Measurements from ENCODE around the gene XPO4.
"Not testable (repeated sequence)": the region's sequence is repeated elsewhere in the genome, so short reads cannot be mapped to it uniquely, and the experiment has no call there.

The XPO4 gene

DNA sequence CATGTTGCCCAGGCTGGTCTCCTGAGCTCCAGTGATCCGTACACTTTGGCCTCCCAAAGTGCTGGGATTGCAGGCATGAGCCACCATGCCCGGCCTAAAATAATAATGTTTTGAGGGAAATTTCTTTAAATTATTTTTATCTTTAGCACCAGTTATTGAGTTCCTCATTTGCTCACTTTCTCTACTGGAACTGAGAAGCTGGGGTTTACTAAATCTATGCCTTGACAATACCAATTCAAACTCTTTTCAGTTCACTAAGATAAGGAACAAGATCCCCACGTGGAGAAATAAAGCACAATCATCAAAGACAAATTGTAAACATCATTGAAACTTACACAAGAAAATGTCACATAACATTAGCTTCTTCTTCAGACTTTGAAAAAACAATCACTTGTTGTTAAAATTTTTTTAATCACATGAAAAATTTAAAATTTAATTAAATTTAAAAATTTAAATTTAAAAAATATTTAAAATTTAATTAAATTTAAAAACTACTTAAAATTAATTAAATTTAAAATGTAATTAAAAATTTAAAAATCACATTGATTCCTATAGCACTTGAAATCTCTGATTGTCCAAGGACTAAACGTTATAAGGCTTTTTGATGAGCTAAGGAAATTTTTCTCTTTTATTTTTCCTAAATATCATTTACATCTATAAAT, 25.2 kb upstream of the XPO4 start:
- Histone ChIP-seq H3K27ac (ENCODE audit: low read depth, low read length) (no peak overlapping the region), H3K4me1 (ENCODE audit: control insufficient read depth, low read length) (no peaks in the 10 kb centered on the region), H3K27me3 (ENCODE audit: control insufficient read depth, low read length) (no peaks in the 10 kb centered on the region), H3K4me3 (ENCODE audit: low read length) (no peak overlapping the region), H4K20me1 (ENCODE audit: control insufficient read depth, insufficient read depth, low read depth, low read length) (no peaks in the 10 kb centered on the region), H3K9me2 (replicated peaks; ENCODE audit: control insufficient read depth, low read length) (no peaks in the 10 kb centered on the region), H3K9me3 (ENCODE audit: control insufficient read depth, insufficient read depth, low read length) (no peaks in the 10 kb centered on the region), H3K79me2 (ENCODE audit: control insufficient read depth, low read length) (no peaks in the 10 kb centered on the region), H3F3A (ENCODE audit: control insufficient read depth, insufficient read depth) (no peaks in the 10 kb centered on the region), H3K4me2 (ENCODE audit: low read length) (no peak overlapping the region), H3K36me3 (ENCODE audit: control insufficient read depth, low read length) (no peaks in the 10 kb centered on the region)
- TF ChIP-seq, protein P1, sequence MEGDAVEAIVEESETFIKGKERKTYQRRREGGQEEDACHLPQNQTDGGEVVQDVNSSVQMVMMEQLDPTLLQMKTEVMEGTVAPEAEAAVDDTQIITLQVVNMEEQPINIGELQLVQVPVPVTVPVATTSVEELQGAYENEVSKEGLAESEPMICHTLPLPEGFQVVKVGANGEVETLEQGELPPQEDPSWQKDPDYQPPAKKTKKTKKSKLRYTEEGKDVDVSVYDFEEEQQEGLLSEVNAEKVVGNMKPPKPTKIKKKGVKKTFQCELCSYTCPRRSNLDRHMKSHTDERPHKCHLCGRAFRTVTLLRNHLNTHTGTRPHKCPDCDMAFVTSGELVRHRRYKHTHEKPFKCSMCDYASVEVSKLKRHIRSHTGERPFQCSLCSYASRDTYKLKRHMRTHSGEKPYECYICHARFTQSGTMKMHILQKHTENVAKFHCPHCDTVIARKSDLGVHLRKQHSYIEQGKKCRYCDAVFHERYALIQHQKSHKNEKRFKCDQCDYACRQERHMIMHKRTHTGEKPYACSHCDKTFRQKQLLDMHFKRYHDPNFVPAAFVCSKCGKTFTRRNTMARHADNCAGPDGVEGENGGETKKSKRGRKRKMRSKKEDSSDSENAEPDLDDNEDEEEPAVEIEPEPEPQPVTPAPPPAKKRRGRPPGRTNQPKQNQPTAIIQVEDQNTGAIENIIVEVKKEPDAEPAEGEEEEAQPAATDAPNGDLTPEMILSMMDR (IDR thresholded peaks at IDR 0.05; ENCODE audit: low read depth, low read length, poor library complexity, severe bottlenecking) = no peak
- no peak for TF ChIP-seq EZH2phosphoT487 (IDR thresholded peaks at IDR 0.05; ENCODE audit: borderline replicate concordance, low read length)

DNA sequence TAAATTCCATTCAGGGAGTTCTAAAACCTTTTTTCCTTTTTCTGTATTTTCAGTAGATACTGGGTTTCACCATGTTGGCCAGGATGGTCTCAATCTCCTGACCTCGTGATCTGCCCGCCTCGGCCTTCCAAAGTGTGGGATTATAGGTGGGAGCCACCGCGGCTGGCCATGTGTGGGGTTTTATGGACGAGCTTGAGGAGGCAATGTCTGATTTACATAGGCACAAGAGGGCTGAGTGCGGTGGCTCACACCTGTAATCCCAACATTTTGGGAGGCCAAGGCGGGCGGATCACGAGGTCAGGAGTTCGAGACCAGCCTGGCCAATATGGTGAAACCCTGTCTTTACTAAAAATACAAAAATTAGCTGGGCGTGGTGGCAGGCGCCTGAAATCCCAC, 22.8 kb upstream of the XPO4 start:
- H3K4me3 ChIP-seq (ENCODE audit: low read length); H3K36me3 ChIP-seq (ENCODE audit: control insufficient read depth, low read length); H4K20me1 ChIP-seq (ENCODE audit: control insufficient read depth, insufficient read depth, low read depth, low read length); H3F3A ChIP-seq (ENCODE audit: control insufficient read depth, insufficient read depth); H3K9me3 ChIP-seq (ENCODE audit: control insufficient read depth, insufficient read depth, low read length); H3K9me2 ChIP-seq (replicated peaks; ENCODE audit: control insufficient read depth, low read length); H3K79me2 ChIP-seq (ENCODE audit: control insufficient read depth, low read length); H3K4me2 ChIP-seq (ENCODE audit: low read length); H3K27me3 ChIP-seq (ENCODE audit: control insufficient read depth, low read length); H3K27ac ChIP-seq (ENCODE audit: low read depth, low read length); H3K4me1 ChIP-seq (ENCODE audit: control insufficient read depth, low read length): not testable (repeated sequence)

DNA sequence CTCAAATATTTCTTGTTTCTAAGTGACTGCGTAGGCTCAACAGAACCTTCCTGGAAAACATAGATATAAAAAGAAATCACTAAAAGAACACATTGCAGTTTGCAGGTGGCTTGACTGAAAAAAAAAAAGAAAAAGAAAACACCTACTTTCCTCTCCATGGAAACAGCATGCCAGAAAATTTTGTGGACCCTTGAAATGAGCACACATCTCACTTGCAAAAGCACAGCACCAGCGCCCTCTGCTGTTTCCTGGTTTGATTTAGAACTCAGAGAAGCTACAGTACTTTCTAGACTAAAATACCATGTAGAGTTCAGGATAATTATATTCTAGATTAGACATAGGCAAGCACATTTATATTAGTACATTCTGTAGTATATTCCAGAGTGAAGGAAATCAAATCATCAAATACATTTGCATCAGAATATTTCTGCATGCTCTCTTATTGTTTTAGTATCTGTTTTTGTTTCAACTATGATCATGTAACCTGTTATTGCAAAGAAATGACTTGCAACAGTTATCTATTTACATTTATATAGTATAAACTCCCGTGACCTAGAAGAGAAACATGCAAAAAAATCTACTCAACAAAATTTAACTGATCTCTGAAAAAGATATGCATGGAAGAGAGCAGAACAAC, 22.3 kb upstream of the XPO4 start:
- no peaks in the 10 kb centered on the region for H3K27me3 ChIP-seq (ENCODE audit: control insufficient read depth, low read length)
- no peaks in the 10 kb centered on the region for H3K4me1 ChIP-seq (ENCODE audit: control insufficient read depth, low read length)
- H3K9me3 ChIP-seq (ENCODE audit: control insufficient read depth, insufficient read depth, low read length) = no peaks in the 10 kb centered on the region
- no peaks in the 10 kb centered on the region for H3K79me2 ChIP-seq (ENCODE audit: control insufficient read depth, low read length)
- H3F3A ChIP-seq (ENCODE audit: control insufficient read depth, insufficient read depth) = no peaks in the 10 kb centered on the region
- H3K27ac ChIP-seq (ENCODE audit: low read depth, low read length) = no peak overlapping the region
- no peaks in the 10 kb centered on the region for H3K36me3 ChIP-seq (ENCODE audit: control insufficient read depth, low read length)
- H4K20me1 ChIP-seq (ENCODE audit: control insufficient read depth, insufficient read depth, low read depth, low read length) = no peaks in the 10 kb centered on the region
- no peak overlapping the region for H3K4me2 ChIP-seq (ENCODE audit: low read length)
- no peaks in the 10 kb centered on the region for H3K9me2 ChIP-seq (replicated peaks; ENCODE audit: control insufficient read depth, low read length)
- no peak overlapping the region for H3K4me3 ChIP-seq (ENCODE audit: low read length)
- TF ChIP-seq EZH2phosphoT487 (IDR thresholded peaks at IDR 0.05; ENCODE audit: borderline replicate concordance, low read length) = no peak
- TF ChIP-seq, protein P1 (IDR thresholded peaks at IDR 0.05; ENCODE audit: low read depth, low read length, poor library complexity, severe bottlenecking) = peak; percentile 77

DNA sequence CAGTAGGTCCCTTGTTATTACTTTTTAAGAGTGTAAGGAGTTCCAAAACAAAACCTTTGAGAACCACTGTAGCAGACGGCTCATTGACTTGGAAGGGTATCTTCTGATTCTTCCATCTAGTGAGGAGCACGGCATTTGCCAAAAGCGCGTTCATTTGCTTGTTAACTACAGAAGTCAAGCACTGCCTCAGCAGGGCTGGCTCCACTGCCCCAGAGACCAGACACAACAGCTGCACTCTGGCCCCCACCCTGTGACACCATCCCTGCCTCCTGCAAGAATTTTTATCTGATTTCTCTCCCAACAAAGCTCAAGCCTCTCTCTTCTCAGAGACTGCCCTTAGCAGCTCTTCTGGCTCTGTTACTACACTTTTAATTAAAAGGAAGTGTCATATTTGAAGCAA, 20.7 kb upstream of the XPO4 start:
- H3F3A ChIP-seq (ENCODE audit: control insufficient read depth, insufficient read depth) = no peaks in the 10 kb centered on the region
- no peak overlapping the region for H3K27ac ChIP-seq (ENCODE audit: low read depth, low read length)
- no peaks in the 10 kb centered on the region for H3K4me1 ChIP-seq (ENCODE audit: control insufficient read depth, low read length)
- no peaks in the 10 kb centered on the region for H4K20me1 ChIP-seq (ENCODE audit: control insufficient read depth, insufficient read depth, low read depth, low read length)
- no peaks in the 10 kb centered on the region for H3K36me3 ChIP-seq (ENCODE audit: control insufficient read depth, low read length)
- H3K9me3 ChIP-seq (ENCODE audit: control insufficient read depth, insufficient read depth, low read length) = no peaks in the 10 kb centered on the region
- TF ChIP-seq, protein P1 (IDR thresholded peaks at IDR 0.05; ENCODE audit: low read depth, low read length, poor library complexity, severe bottlenecking) = no peak
- TF ChIP-seq EZH2phosphoT487 (IDR thresholded peaks at IDR 0.05; ENCODE audit: borderline replicate concordance, low read length) = no peak
- H3K27me3 ChIP-seq (ENCODE audit: control insufficient read depth, low read length) = no peaks in the 10 kb centered on the region
- no peaks in the 10 kb centered on the region for H3K79me2 ChIP-seq (ENCODE audit: control insufficient read depth, low read length)
- H3K9me2 ChIP-seq (replicated peaks; ENCODE audit: control insufficient read depth, low read length) = no peaks in the 10 kb centered on the region
- H3K4me3 ChIP-seq (ENCODE audit: low read length) = no peak overlapping the region
- no peak overlapping the region for H3K4me2 ChIP-seq (ENCODE audit: low read length)

All from DOHH2 (cell line).